Peyer's patch (tissue), 4 donors: ENCODE measurements around the gene FAM32A. TPM values are rescaled to one million over a fixed set of nuclear protein-coding genes. Genes with fewer than 3 reads are reported as not detected.

Experiments
- DNase-seq, 3 donors: peaks; one replicate each; pipeline ENCODE4 v3.0.0-alpha.2; 2017 to 2019
- H3K27ac ChIP-seq, 4 donors: fragments of 200-600 bp; sonication (generic); one replicate each; pipeline ENCODE4 v1.5.1; 2016 to 2019
- H3K27me3 ChIP-seq, 2 donors: fragments of 200-600 bp; sonication (generic); one replicate each; pipeline ENCODE4 v1.5.1; 2019
- H3K36me3 ChIP-seq, 3 donors: fragments of 200-600 bp; sonication (generic); one replicate each; pipeline ENCODE4 v1.5.1; 2016 to 2019
- H3K4me1 ChIP-seq, 4 donors: fragments of 200-600 bp; sonication (generic); one replicate each; pipeline ENCODE4 v1.5.1; 2016 to 2019
- H3K4me3 ChIP-seq, 4 donors: fragments of 200-600 bp; sonication (generic); 1 replicate in 3 of 4; 2 replicates in 1 of 4; pipeline ENCODE4 v1.5.1; 2016 to 2019; ENCODE audit warnings: mild to moderate bottlenecking in 1 of 4
- H3K9me3 ChIP-seq, 4 donors: fragments of 200-600 bp; sonication (generic); one replicate each; pipeline ENCODE4 v1.5.1; 2016 to 2019; ENCODE audit warnings: mild to moderate bottlenecking in 1 of 4
- POLR2A ChIP-seq, 2 donors: fragments of 450-650 bp; IDR thresholded peaks; one replicate each; pipeline ENCODE4 v1.5.1; 2017; ENCODE audit warnings: antibody characterized with exemption in 2 of 2, mild to moderate bottlenecking in 2 of 2, moderate library complexity in 2 of 2
- total RNA-seq, 4 donors: library from RNA; depleted of rRNA; stranded (reverse); fragments of >200 nt; gene quantifications; one replicate each; pipeline ENCODE4 v1.1.0, GENCODE V29; 2016
- TF ChIP-seq, protein P1 (sequence below), 6 experiments: fragments of 450-650 bp in 4 of 6; fragments of 200-600 bp in 2 of 6; sonication (generic) in 1 of 6; IDR thresholded peaks; one replicate each; pipeline ENCODE4 v1.5.1; 2017 to 2019; ENCODE audit warnings: antibody characterized with exemption in 6 of 6, mild to moderate bottlenecking in 3 of 6, moderate library complexity in 1 of 6

The FAM32A gene
- total RNA-seq, 4 donors from 2014 or later: 88.0 to 116 (median 102) TPM

DNA sequence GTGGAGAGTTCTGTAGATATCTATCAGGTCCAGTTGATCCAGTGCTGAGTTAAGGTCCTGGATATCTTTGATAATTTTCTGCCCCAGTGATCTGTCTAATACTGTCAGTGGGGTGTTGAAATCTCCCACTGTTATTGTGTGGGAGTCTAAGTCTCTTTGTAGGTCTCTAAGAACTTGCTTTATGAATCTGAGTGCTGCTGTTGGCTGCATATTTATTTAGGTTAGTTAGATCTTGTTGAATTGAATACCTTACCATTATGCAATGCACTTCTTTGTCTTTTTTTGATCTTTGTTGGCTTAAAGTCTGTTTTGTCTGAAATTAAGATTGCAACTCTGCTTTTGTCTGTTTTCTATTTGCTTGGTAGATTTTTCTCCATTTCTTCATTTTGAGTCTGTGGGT lies 27.9 kb downstream of the FAM32A start:
- TF ChIP-seq POLR2A (IDR thresholded peaks at IDR 0.05): no peak
- TF ChIP-seq, protein P1, sequence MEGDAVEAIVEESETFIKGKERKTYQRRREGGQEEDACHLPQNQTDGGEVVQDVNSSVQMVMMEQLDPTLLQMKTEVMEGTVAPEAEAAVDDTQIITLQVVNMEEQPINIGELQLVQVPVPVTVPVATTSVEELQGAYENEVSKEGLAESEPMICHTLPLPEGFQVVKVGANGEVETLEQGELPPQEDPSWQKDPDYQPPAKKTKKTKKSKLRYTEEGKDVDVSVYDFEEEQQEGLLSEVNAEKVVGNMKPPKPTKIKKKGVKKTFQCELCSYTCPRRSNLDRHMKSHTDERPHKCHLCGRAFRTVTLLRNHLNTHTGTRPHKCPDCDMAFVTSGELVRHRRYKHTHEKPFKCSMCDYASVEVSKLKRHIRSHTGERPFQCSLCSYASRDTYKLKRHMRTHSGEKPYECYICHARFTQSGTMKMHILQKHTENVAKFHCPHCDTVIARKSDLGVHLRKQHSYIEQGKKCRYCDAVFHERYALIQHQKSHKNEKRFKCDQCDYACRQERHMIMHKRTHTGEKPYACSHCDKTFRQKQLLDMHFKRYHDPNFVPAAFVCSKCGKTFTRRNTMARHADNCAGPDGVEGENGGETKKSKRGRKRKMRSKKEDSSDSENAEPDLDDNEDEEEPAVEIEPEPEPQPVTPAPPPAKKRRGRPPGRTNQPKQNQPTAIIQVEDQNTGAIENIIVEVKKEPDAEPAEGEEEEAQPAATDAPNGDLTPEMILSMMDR (IDR thresholded peaks at IDR 0.05): no peak
- no peak for DNase-seq
- H3K27ac ChIP-seq: no peak overlapping the region

DNA sequence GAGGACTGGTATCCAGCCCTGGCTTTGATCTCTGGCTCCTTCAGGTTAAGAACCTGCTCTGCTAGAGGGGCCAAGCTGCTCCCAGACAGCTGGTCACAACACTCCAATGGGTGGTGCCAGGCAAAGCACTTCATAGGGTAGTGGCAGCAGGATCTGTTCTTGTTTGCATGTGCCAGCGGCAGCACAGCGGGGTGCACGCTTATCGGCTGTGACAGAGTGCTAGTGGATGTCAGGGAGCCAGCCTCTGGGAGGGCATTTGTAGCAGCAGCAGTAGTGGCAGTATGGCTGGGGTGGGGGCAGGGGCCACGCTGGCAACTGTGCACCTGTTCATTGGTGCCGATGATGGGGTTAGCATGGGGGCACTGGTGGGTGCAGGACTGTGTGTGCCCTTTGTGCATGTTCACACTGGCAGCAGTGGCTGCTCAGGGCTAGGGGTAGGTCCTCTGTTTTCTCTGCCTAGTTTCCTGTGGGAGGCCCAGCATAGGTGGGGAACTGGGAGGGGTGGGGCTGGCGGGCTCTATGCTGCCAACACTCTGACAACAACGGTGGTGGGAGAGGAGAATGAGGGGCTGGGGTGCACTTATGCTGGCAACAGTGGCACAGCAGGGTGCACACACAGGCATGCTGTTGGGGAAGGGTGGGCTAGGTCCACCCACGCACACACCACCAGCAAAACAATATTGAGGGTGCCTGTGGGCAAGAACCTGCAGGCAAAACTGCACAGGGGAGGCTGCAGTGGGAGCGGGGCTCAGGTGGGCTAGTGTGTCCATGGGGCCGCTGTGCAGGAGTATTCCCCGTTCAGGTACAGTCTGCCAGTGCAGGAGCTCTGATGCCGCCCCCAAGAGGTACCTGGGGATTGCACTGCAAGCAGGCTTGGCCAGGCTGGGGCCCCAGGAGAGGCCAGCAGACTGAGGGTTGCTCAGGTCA lies 31.8 kb downstream of the FAM32A start:
- peaks cover 0 to 59% (median 7%) of the 10 kb centered on the region in 3 donors for H3K36me3 ChIP-seq

More for the DNA sequence above, 27.9 kb downstream of the FAM32A start:
- peaks cover 0 to 61% (median 0%) of the 10 kb centered on the region in 3 donors for H3K36me3 ChIP-seq
- H3K4me3 ChIP-seq: no peak overlapping the region
- peaks cover 0 to 4% (median 0%) of the 10 kb centered on the region in 4 donors for H3K4me1 ChIP-seq
- H3K27me3 ChIP-seq: no peaks in the 10 kb centered on the region
- no peaks in the 10 kb centered on the region for H3K9me3 ChIP-seq

DNA sequence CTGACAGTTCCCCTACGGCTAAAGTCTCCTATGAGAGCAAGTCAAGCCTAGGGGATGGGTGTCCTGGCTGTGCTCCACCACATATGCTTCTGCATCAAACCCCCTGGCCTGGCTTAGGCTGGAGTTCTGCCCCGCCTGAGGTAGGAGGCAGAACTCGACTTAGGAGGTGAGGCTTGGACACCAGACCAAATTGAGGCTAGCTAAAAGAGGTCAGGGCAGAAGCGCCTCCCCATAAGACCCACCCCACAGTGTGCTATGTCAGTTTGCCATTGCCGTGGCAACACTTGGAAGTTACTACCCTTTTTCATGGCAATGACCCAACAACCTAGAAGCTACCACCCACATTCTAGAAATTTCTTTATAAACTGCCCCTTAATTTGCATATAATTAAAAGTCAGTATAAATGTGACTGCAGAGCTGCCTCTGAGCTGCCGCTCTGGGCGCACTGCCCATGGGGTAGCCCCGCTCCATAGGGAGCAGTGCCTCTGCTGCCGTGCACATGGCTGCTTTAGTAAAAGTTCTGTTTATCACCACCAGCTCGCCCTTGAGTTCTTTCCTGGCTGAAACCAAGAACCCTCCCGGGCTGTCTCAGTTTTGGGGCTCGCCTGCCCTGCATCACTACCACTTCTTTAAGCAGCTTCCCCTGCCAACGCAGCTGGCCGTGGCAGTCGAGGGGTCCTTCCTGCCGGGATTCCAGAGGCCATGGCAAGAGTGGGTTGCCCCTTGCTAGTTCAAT lies 32.7 kb downstream of the FAM32A start:
- Histone ChIP-seq H3K27me3 (no peaks in the 10 kb centered on the region), H3K9me3 (peaks cover 0 to 20% (median 19%) of the 10 kb centered on the region in 4 donors), H3K27ac (no peak overlapping the region), H3K4me1 (peaks cover 0 to 4% (median 0%) of the 10 kb centered on the region in 4 donors), H3K36me3 (peaks cover 0 to 63% (median 7%) of the 10 kb centered on the region in 3 donors), H3K4me3 (no peak overlapping the region)
- DNase-seq: peak in 1 of 3 donors; percentile 39
- TF ChIP-seq, protein P1 (IDR thresholded peaks at IDR 0.05): no peak
- TF ChIP-seq POLR2A (IDR thresholded peaks at IDR 0.05): no peak

More for the DNA sequence above, 31.8 kb downstream of the FAM32A start:
- Histone ChIP-seq H3K27ac (no peak overlapping the region), H3K27me3 (no peaks in the 10 kb centered on the region), H3K9me3 (peaks cover 0 to 20% (median 19%) of the 10 kb centered on the region in 4 donors), H3K4me1 (peaks cover 0 to 4% (median 0%) of the 10 kb centered on the region in 4 donors), H3K4me3 (no peak overlapping the region)
- peak in 1 of 3 donors; percentile 42 for DNase-seq
- TF ChIP-seq, protein P1 (IDR thresholded peaks at IDR 0.05): no peak
- no peak for TF ChIP-seq POLR2A (IDR thresholded peaks at IDR 0.05)

DNA sequence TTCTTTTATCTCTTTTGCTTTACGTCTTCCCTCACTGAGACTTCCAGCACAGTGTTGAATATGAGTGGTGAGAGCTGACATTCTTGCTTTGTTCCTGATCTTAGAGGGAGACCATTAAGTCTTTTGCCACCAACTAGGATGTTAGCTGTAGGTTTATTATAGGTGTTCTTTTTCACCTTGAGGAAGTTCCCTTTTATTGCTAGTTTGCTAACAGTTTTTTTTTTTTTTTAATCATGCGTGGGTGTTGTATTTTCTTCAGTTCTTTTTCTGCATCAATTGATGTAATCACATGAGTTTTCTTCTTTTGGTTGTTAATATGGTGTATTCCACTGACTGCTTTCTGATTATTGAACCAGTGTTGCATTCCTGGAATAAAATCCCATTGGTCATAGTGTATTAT lies 33.6 kb downstream of the FAM32A start:
- TF ChIP-seq, protein P1 (IDR thresholded peaks at IDR 0.05): no peak
- no peak for TF ChIP-seq POLR2A (IDR thresholded peaks at IDR 0.05)
- no peak overlapping the region for H3K27ac ChIP-seq
- no peak for DNase-seq
- peaks cover 0 to 72% (median 7%) of the 10 kb centered on the region in 3 donors for H3K36me3 ChIP-seq
- peaks cover 0 to 20% (median 19%) of the 10 kb centered on the region in 4 donors for H3K9me3 ChIP-seq
- H3K4me1 ChIP-seq: peaks cover 0 to 4% (median 0%) of the 10 kb centered on the region in 4 donors
- no peaks in the 10 kb centered on the region for H3K27me3 ChIP-seq
- H3K4me3 ChIP-seq: no peak overlapping the region

DNA sequence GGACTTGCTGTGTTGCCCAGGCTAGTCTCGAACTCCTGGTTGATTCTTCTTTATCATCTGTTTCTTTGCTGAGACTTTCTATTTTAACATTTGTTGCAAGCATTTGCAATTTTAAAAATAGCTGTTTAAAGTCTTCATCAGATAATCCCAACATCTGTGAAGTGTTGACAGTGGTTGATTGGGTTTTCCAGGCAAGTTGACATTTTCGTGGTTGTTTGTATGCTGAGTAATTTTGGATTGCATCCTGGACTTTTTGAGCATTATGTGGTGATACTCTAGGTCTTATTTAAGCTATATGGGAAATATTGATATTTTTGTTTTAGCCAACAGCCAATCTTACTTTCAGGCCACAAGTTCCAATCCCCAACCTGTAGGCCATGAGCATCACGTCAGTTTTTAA lies 37.6 kb downstream of the FAM32A start:
- peaks cover 0 to 97% (median 7%) of the 10 kb centered on the region in 3 donors for H3K36me3 ChIP-seq
- H3K27me3 ChIP-seq: no peaks in the 10 kb centered on the region
- H3K4me3 ChIP-seq: no peak overlapping the region
- DNase-seq: no peak
- TF ChIP-seq POLR2A (IDR thresholded peaks at IDR 0.05): no peak
- TF ChIP-seq, protein P1 (IDR thresholded peaks at IDR 0.05): no peak
- H3K27ac ChIP-seq: no peak overlapping the region
- H3K4me1 ChIP-seq: no peaks in the 10 kb centered on the region
- peaks cover 0 to 20% (median 19%) of the 10 kb centered on the region in 4 donors for H3K9me3 ChIP-seq
